HepG2 (cell line): ENCODE data around the gene PIP4K2C. TPM values are rescaled to one million over a fixed set of nuclear protein-coding genes. Genes with fewer than 3 reads are reported as not detected.

Source experiments
- ATAC-seq: fragments of 200-7000 bp; cut with Tn5 transposase; 3 replicates; pipeline ENCODE4 v1.9.1; 2020; ENCODE audit warnings: mild to moderate bottlenecking, moderate library complexity
- BruUV-seq: library from RNA; stranded (reverse); fragments of 400-500 nt; replicated peaks from 2 replicates; lab custom pipeline; 2021; lab: Mats Ljungman, UMichigan
- CTCF ChIA-PET: fragments of 300-600 bp; formaldehyde crosslinking; extraction: SDS; loops from one replicate; lab custom pipeline; 2021; ENCODE audit warnings: low total read pairs, inconsistent platforms, low intra/inter-chr PET ratio; lab: Yijun Ruan, JAX
- POLR2A ChIA-PET: fragments of 350-600 bp; sonication (Branson Sonifier 250); formaldehyde crosslinking; loops from one replicate; lab custom pipeline; 2020; ENCODE audit warnings: antibody characterized with exemption, inconsistent platforms; lab: Yijun Ruan, JAX
- DNase-seq: peaks from one replicate; pipeline ENCODE4 v3.0.0-alpha.2; 2015; ENCODE audit warnings: low spot score
- FAIRE-seq: peaks from 3 replicates; lab custom pipeline; 2011; peaks lifted over from hg19 to GRCh38; lab: Jason Lieb, UNC
- H2AFZ ChIP-seq: one replicate; pipeline ENCODE4 v1.6.1; 2011; ENCODE audit warnings: low read length, inconsistent platforms
- H3K27ac ChIP-seq: fragments of 300-600 bp; 3 replicates; pipeline ENCODE4 v1.8.0; 2011; ENCODE audit warnings: mixed run types, mild to moderate bottlenecking, mixed read lengths, low read length, inconsistent platforms; ENCODE audit not compliant: insufficient read depth; ENCODE audit errors: extremely low read length
- H3K27me3 ChIP-seq, 2 experiments: fragments of 200-600 bp in 1 of 2; 2 replicates in 1 of 2; 3 replicates in 1 of 2; pipeline versions ENCODE4 v1.6.0 to v1.8.0; 2011; ENCODE audit warnings: low read length in 2 of 2, mild to moderate bottlenecking in 2 of 2, moderate library complexity in 2 of 2, inconsistent platforms in 1 of 2; ENCODE audit not compliant: insufficient read depth in 2 of 2, control insufficient read depth in 1 of 2
- H3K36me3 ChIP-seq, 2 experiments: fragments of 200-600 bp in 1 of 2; replicated peaks in 1 of 2; 2 replicates in 1 of 2; 3 replicates in 1 of 2; pipeline versions ENCODE4 v1.5.1 to v1.8.0; 2011; ENCODE audit warnings: low read length in 2 of 2, inconsistent platforms in 1 of 2; ENCODE audit not compliant: insufficient read depth in 2 of 2, control insufficient read depth in 1 of 2
- H3K4me1 ChIP-seq: 2 replicates; pipeline ENCODE4 v1.5.1; 2012; ENCODE audit warnings: low read length, inconsistent platforms; ENCODE audit not compliant: insufficient read depth
- H3K4me2 ChIP-seq: 2 replicates; pipeline ENCODE4 v1.6.0; 2011; ENCODE audit warnings: low read depth, low read length, inconsistent platforms
- H3K4me3 ChIP-seq, 3 experiments: fragments of 200-600 bp in 1 of 3; sonication (generic), shearing (Covaris generic) in 1 of 3; replicated peaks in 1 of 3; 2 replicates each; pipeline ENCODE4 v1.5.1; 2011 to 2016; ENCODE audit warnings: low read length in 3 of 3, inconsistent platforms in 2 of 3, low read depth in 2 of 3, mild to moderate bottlenecking in 2 of 3, control low read depth in 1 of 3, mixed read lengths in 1 of 3; ENCODE audit not compliant: insufficient read depth in 1 of 3
- H3K79me2 ChIP-seq: one replicate; pipeline ENCODE4 v1.6.1; 2011; ENCODE audit warnings: low read length, inconsistent platforms; ENCODE audit not compliant: insufficient read depth
- H3K9ac ChIP-seq: 2 replicates; pipeline ENCODE4 v1.6.0; 2011; ENCODE audit warnings: mild to moderate bottlenecking, low read depth, low read length, inconsistent platforms; ENCODE audit not compliant: insufficient read depth
- H3K9me3 ChIP-seq: 2 replicates; pipeline ENCODE4 v1.5.1; 2012; ENCODE audit warnings: mild to moderate bottlenecking, low read length
- H4K20me1 ChIP-seq: 2 replicates; pipeline ENCODE4 v1.6.0; 2011; ENCODE audit warnings: inconsistent platforms, mild to moderate bottlenecking, low read length, moderate library complexity; ENCODE audit not compliant: insufficient read depth
- BORCS8-MEF2B ChIP-seq: sonication (generic); formaldehyde crosslinking; IDR thresholded peaks from 2 replicates; pipeline ENCODE4 v1.8.0; 2022; ENCODE audit warnings: mild to moderate bottlenecking, missing genetic modification reagents
- IKZF1 ChIP-seq: fragments of 450-650 bp; IDR thresholded peaks from 2 replicates; pipeline ENCODE4 v1.7.1; 2016
- NR1H2 ChIP-seq: sonication (generic); formaldehyde crosslinking; IDR thresholded peaks from 2 replicates; pipeline ENCODE4 v1.8.1; 2022; ENCODE audit warnings: low read depth, missing genetic modification reagents, borderline replicate concordance
- SNRNP70 ChIP-seq: fragments of 200-400 bp; formaldehyde crosslinking; IDR thresholded peaks from 2 replicates; pipeline ENCODE4 v1.6.1; 2017; ENCODE audit warnings: mild to moderate bottlenecking, low read depth, low read length, moderate library complexity
- SOX13 ChIP-seq, 3 experiments: fragments of 450-650 bp in 1 of 3; sonication (generic) in 1 of 3; formaldehyde crosslinking in 1 of 3; IDR thresholded peaks in 2 of 3; conservative IDR thresholded peaks in 1 of 3; 2 replicates each; pipeline versions ENCODE4 v1.5.0 to v1.6.1; 2016 to 2020; ENCODE audit warnings: antibody characterized with exemption in 1 of 3, mild to moderate bottlenecking in 1 of 3, missing compliant biosample characterization in 1 of 3, missing genetic modification reagents in 1 of 3, moderate library complexity in 1 of 3
- TBP ChIP-seq: sonication (generic); formaldehyde crosslinking; IDR thresholded peaks from 2 replicates; pipeline ENCODE4 v1.5.0; 2020; ENCODE audit warnings: missing genetic modification reagents
- ZKSCAN8 ChIP-seq: IDR thresholded peaks from 2 replicates; pipeline ENCODE4 v1.6.1; 2016; ENCODE audit warnings: borderline replicate concordance, missing genetic modification reagents, missing compliant biosample characterization
- ZNF558 ChIP-seq: sonication (generic); formaldehyde crosslinking; IDR thresholded peaks from 2 replicates; pipeline ENCODE4 v1.9.0; 2022; ENCODE audit warnings: mild to moderate bottlenecking, missing genetic modification reagents, borderline replicate concordance
- WGBS: methylation state at CpG from one replicate; pipeline ENCODE4 v1.1.6; 2017; ENCODE audit warnings: low lambda C conversion rate; 5-methylcytosine and 5-hydroxymethylcytosine counted together
- in situ Hi-C: cut with HindIII; loops from 2 replicates; pipeline ENCODE4 v1.10.0; 2017; ENCODE audit warnings: low pct_unique_long_range_greater_than_20kb; ENCODE audit not compliant: extremely low pct_ligation_motif_present
- intact Hi-C: fragments of 100-400 bp; cut with micrococcal nuclease; formaldehyde crosslinking; loops from one replicate; pipeline ENCODE4 v1.10.0; 2022; ENCODE audit not compliant: unreplicated experiment
- polyA plus RNA-seq, 8 experiments: library from polyadenylated mRNA; depleted of rRNA in 3 of 8; stranded (reverse) in 7 of 8; unstranded in 1 of 8; fragments of >200 nt; fragmentation: Illumina TruSeq in 4 of 8; extraction: Trizol in 4 of 8; gene quantifications; 2 replicates each; pipeline versions ENCODE4 v1.2.1 to v1.2.3, GENCODE V29; 2011 to 2016; ENCODE audit warnings: low read depth in 4 of 8, missing spikeins in 1 of 8, mixed read lengths in 1 of 8; ENCODE audit not compliant: insufficient read depth in 1 of 8
- total RNA-seq, 5 experiments: library from RNA; depleted of rRNA; stranded (reverse); fragments of >200 nt; fragmentation: Illumina TruSeq; extraction: Trizol; gene quantifications; 2 replicates each; pipeline ENCODE4 v1.2.3, GENCODE V29; 2016; ENCODE audit warnings: low read depth in 1 of 5
- TF ChIP-seq, protein P1 (sequence below): sonication (generic); formaldehyde crosslinking; IDR thresholded peaks from 2 replicates; pipeline ENCODE4 v1.5.0; 2020; ENCODE audit warnings: missing genetic modification reagents
- TF ChIP-seq, protein P2 (sequence below): sonication (generic); formaldehyde crosslinking; IDR thresholded peaks from 2 replicates; pipeline ENCODE4 v1.4.0; 2020; ENCODE audit warnings: missing genetic modification reagents

Gene PIP4K2C
- total and polyA plus RNA-seq, 2 of the 13 experiments (the other 11 are each of a cell fraction or from before 2014, with no cell fraction given): 23.3 to 26.4 TPM

DNA sequence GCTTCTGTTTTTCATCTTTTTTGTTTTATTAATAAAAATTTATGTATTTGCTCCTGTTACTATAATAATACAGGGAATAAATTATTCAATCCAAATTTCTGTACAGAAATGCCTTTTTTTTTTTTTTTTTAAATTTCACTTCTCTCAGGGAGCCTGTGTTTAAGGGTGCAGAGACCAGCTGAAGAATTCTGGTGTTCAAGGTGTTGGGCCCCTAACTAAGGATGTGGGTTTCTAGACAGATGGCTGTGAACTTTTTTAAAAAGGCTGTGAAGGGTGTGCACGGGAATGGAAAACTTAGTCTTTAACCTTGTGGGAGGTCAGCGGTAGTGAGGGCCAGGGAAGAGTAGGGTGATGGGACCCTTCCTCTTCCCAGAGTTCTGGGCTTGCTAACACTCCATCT is 12.3 kb downstream of the PIP4K2C start (continued):
- no peak for TF ChIP-seq NR1H2 (CRISPR knock-in tag)
- TF ChIP-seq, protein P1, sequence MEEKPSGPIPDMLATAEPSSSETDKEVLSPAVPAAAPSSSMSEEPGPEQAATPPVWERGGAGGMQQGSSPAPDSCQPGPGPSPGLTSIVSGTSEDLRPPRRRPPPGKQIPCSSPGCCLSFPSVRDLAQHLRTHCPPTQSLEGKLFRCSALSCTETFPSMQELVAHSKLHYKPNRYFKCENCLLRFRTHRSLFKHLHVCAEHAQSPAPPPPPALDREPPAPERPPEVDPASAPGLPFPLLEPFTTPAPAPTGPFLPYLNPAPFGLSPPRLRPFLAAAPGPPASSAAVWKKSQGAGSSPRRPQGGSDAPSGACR (CRISPR knock-in tag): no peak
- TF ChIP-seq SOX13 (IDR thresholded peaks at IDR 0.05): no peak
- TF ChIP-seq SOX13 (CRISPR knock-in tag; conservative IDR thresholded peaks at IDR 0.05 in 1 of 2, IDR thresholded peaks at IDR 0.05 in 1 of 2): no peak
- TF ChIP-seq TBP (CRISPR knock-in tag): no peak
- no peak for TF ChIP-seq SNRNP70
- no peak for TF ChIP-seq ZKSCAN8 (CRISPR knock-in tag)
- no peak for TF ChIP-seq IKZF1
- TF ChIP-seq BORCS8-MEF2B (CRISPR knock-in tag): no peak

DNA sequence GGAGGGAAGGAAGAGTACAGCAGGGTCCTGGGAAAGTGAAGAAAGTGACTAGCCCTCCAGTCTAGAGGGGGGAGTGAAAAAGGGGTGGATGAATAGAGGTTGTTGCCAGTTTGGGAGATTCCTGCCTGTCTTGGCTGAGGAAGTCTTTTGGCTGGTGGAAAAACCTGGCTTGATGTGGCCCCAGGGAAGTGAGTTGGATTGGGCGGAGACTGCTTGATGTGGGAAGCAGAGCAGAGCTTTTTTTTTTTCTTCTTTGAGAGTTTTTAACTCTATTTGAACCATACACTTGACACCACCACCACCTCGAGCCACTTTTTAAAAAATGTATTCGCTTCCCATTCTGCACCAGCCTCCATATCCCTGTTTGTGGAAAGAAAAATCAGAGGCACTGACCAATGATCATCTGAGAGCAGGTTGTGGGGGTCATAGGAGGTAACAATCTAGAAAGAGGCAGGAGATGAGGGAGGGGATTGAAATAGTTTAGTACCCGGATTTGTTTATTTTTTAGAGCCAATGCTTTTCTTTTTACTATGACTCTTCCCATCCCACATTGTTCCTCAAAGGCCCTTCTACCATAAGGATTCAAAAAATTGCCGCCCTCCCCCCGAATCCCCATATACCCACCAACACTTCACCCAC is 12.9 kb downstream of the PIP4K2C start:
- H2AFZ ChIP-seq: no peak overlapping the region
- POLR2A ChIA-PET: interaction anchor here (0.9 to 5.4 kb wide), 4 partner anchors 12 to 81 kb away, joined by 3 to 26 read pairs (median 4); partner anchors contain the start of gene PIP4K2C
- in situ Hi-C loops: no loop called here

More for the DNA sequence above, 12.9 kb downstream of the PIP4K2C start:
- Histone ChIP-seq H3K4me3 (peak overlapping the region; percentile 79 to 84 (median 80); a peak in 5 of 6 replicates), H3K79me2 (no peaks in the 10 kb centered on the region), H3K4me2 (peak overlapping the region; percentile 78), H3K9ac (peak overlapping the region; percentile 60), H4K20me1 (no peaks in the 10 kb centered on the region; the same call in 1 of the 2 replicates), H3K36me3 (peaks cover 8 to 13% of the 10 kb centered on the region in 2 experiments; a peak in 3 of 5 replicates), H3K27ac (peak overlapping the region; percentile 26), H3K4me1 (peaks cover 27% of the 10 kb centered on the region), H3K27me3 (peaks cover 0 to 9% of the 10 kb centered on the region in 2 experiments; a peak in 1 of 5 replicates), H3K9me3 (no peaks in the 10 kb centered on the region)
- no TSS peak for BruUV-seq
- WGBS: 64% methylated on average over 6 of the region's 6 CpGs
- FAIRE-seq (no peak), ATAC-seq (no peak), DNase-seq (no peak)
- TF ChIP-seq, protein P2, sequence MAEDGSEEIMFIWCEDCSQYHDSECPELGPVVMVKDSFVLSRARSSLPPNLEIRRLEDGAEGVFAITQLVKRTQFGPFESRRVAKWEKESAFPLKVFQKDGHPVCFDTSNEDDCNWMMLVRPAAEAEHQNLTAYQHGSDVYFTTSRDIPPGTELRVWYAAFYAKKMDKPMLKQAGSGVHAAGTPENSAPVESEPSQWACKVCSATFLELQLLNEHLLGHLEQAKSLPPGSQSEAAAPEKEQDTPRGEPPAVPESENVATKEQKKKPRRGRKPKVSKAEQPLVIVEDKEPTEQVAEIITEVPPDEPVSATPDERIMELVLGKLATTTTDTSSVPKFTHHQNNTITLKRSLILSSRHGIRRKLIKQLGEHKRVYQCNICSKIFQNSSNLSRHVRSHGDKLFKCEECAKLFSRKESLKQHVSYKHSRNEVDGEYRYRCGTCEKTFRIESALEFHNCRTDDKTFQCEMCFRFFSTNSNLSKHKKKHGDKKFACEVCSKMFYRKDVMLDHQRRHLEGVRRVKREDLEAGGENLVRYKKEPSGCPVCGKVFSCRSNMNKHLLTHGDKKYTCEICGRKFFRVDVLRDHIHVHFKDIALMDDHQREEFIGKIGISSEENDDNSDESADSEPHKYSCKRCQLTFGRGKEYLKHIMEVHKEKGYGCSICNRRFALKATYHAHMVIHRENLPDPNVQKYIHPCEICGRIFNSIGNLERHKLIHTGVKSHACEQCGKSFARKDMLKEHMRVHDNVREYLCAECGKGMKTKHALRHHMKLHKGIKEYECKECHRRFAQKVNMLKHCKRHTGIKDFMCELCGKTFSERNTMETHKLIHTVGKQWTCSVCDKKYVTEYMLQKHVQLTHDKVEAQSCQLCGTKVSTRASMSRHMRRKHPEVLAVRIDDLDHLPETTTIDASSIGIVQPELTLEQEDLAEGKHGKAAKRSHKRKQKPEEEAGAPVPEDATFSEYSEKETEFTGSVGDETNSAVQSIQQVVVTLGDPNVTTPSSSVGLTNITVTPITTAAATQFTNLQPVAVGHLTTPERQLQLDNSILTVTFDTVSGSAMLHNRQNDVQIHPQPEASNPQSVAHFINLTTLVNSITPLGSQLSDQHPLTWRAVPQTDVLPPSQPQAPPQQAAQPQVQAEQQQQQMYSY: peak; percentile 76; the same call in 1 of the 2 replicates
- no peak for TF ChIP-seq ZNF558
- CTCF ChIA-PET: no interaction called here
- intact Hi-C loops: no loop called here
